GM21390 (cell line): Measurements from ENCODE around the gene USO1.
"Not testable (repeated sequence)": the region's sequence is repeated elsewhere in the genome, so short reads cannot be mapped to it uniquely, and the experiment has no call there.

Source experiments
- ATAC-seq: cut with Tn5 transposase; IDR thresholded peaks from one replicate; pipeline ENCODE4 v1.9.1; 2021; ENCODE audit not compliant: unreplicated experiment

Gene USO1

DNA sequence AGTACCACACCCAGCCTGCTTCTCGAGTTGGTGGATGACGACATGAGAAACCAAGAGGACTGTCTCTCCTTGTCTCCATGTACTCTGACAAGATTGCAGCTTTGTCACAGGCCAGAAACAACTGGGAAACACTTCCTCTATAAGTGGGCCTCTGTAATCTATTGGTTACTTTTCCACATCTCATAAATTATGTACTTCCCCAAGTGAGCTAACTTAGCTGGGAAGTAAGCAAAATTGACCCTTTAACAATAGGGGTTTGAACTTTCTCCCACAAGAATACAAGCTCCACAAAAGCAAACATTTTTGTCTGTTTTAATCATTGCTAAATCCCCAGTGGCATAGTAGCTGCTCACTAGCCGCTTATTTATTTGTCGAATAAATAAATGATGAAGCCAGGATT, 14.1 kb upstream of the USO1 start:
- ATAC-seq = no peak

DNA sequence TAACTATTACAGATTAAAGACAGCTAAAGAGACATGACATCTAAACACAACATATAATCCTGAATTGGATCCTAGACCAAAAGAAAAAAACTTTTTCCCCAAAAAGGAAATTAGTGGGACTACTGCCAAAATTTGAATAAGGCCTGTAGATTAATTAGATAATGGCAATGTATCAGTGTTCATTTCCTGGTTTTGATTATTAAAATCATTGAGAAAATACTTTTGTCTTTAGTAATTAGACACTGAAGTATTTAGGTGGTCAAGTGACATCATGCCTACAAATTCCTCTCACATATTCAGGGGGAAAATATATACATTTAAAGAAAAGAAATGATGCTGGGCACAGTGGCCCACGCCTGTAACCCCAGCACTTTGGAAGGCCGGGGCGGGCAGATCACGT, 10.4 kb upstream of the USO1 start:
- ATAC-seq = no peak

DNA sequence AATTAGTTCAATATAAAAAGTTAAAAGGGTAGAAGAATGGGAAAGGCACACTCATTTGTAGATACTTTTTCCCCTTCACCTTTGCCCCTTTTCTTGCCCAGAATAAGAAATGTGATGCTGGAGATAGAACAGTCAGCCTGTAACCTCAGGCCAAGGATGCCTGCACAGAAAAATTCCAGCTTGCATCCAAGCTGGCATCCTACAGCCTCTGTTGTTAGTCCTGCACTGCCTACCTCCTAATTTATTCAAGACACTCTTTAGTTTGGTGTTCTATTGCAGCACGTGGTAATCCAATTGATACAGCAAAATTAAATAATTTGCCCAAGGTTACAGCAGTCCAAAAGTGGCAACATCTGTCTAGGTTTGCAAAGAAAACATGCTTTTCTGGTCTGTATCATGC, 9.7 kb upstream of the USO1 start:
- ATAC-seq = no peak

DNA sequence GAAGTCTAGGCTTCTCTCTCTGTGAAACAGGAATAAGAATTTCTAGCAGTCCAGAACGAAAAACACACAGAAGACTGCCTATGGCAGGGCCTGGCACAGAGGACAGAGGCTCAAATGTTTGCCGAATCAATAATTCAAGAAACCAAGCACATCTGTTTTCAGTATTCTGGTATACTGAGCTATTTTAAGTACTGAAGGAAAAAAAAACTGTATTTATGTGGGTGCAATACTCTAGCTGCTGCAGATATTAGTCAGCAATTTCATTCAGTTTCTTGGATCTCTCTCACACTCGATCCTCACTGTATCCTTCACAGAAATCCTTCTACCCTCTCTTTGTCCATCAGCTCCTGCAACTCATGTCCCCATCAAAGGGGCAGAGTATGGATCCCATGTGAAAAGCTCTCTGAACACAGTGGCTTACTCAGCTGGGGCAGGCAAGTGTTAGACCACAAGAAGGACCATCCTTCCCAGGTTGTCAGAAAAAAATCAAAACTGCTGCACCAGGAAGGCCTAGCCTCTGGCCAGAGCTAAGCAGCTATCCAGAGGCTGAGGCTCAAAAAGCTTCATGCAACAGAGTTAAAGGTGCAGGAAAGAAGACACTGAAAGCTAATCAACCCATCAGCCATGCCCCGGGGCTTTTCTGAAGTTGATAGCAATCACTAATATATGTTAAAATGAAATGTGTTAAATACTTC, 9.1 kb upstream of the USO1 start:
- peak; percentile 63 for ATAC-seq

DNA sequence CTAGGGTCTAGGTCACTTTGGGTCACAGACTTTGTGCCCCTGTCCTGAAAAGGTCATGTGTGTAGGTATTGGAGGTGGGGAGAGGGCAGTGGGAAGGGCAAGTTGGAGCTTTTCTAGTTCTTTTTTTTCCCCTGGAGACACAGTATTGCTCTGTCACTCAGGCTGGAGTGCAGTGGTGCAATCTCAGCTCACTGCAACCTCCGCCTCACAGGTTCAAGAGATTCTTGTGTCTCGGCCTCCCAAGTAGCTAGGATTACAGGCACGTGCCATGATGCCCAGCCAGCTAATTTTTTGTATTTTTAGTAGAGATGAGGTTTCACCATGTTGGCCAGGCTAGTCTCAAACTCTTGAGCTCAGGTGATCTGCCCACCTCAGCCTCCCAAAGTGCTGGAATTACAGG, 8.3 kb upstream of the USO1 start:
- ATAC-seq = not testable (repeated sequence)

DNA sequence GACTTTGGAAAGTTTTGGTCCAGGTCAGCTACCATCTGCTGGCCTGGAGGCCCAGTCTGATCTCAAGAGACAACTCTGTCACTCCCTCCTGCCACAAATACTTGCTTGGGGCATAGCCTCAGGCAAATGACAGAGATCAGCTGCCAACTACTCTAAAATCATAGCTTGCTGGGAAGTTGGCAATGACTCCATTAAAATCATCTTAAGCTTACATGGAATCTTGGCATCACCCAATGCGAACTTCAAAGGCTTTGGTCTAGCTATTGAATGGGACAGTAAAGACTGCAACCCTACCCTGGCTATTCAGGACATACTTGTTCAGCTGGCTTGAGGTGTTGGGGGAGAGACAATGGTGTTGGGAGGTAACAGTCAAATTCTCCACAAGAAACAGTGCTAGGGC, 7.0 kb upstream of the USO1 start:
- ATAC-seq = no peak

DNA sequence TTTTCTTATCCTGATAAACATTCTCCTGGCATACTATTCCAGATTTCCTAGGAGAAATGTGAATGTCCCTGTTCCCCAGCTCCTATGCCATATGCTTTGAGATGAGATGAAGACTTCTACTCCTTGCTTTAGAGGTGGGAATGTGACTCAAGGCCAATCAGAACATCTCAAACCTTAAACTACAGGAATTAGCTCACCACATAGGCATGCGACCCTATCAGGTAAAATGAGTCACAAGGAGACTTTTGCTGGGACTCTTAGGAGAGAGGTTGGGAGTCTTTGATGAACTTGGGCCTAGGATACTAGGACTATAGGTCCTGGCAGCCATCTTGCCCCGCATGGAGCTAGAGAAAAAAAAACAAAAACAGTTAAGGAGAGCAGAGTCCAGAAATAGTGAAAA, 5.8 kb upstream of the USO1 start:
- no peak for ATAC-seq

DNA sequence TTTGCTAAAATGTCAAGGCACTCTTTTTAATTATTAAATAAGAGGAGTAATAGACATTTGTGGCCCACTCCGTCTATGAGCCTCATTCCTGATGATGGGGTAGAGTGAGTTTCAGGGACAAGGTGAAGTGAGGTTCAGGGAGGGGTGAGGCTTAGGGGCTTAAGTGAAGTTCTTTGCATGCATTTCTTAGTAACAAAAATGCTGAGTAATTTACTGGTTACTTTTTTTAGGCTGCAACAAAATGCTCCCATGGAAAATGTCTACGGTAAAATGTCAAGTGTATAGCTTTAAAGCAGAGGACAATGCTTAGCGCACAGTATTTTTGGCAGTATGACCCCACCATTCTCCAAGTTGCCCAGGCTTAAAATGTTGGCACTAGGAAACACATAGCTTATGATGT, 2.0 kb upstream of the USO1 start:
- no peak for ATAC-seq

DNA sequence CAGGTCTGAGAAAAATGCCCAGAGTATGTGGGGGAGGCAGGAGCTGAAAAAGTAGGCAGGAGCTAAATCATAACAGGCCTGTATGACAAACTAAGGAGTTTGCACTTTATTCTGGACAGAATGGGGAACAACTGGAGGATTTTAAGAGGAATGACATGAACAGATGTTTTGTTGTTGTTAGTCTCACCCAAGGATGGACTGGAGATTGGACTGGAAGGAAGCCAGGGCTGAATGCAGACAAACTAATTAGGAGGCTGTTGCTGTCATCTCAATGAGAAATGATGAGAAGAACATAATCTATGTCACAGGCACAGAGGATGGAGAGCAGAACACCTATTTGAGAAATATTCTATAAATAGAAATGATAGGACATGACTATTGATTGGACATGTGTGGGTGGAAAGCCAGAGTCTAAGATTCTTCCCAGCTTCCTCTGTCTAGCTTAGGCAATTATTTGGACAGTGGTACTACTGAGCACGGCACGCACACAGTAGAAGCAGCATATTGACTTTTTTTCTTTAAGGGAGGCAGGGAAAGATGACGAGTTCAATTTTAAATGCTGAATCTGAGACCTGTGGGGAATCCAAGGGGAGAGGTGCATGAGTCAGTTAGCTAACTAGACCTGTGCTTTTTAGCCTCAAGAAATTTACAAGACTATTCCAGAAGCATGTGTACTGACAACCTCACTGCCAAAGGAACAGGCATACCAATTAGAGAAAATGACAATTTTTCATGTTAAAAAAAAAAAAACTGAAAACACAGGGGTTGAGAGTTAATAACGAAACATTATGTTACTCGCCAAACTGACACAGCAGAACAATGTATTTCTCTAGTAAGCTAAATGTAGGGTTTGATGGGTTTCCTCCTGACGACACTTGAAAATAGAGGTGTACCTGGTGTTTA, 963 bp upstream of the USO1 start:
- ATAC-seq = no peak

DNA sequence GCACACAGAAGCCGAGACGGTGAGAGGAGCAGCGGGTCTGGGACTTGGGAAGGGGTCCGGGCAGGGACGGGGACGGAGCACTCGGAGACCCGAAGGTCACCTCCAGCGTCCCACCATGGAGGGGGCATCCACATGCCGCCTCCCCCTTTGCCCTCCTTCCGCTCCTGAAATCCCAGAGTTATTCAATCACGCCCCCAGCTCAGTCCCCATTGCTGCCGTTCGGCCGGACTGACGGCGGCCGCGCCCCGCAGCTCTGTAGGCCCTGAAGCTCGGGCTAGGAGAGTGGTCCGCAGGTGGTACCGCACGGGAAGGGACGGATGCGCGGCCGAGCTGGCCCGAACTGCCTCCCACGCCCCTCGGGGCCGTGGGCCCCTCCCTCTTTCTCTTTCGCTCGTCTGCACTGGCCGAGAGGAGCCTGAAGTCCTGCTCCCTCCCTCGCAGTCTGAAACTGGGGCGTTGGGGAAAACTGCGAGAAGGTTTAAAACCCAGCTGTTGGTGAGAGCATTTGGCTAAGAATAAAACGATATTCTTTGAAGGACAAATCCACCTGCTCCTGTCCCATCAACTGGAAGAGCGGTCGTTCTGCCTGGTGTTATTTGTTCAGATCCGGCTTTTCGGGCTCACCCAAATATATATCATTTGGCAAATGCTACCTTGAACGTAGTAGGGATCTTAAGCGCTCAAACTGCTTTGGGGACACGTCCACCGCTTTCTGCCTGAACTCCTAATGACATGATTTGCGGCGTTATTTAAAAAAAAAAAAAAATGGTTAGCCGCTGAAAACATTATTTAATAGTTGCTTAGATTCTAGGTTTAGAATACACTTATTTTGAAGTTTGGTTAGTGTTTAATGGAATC, 719 bp downstream of the USO1 start:
- peak; percentile 56 for ATAC-seq

DNA sequence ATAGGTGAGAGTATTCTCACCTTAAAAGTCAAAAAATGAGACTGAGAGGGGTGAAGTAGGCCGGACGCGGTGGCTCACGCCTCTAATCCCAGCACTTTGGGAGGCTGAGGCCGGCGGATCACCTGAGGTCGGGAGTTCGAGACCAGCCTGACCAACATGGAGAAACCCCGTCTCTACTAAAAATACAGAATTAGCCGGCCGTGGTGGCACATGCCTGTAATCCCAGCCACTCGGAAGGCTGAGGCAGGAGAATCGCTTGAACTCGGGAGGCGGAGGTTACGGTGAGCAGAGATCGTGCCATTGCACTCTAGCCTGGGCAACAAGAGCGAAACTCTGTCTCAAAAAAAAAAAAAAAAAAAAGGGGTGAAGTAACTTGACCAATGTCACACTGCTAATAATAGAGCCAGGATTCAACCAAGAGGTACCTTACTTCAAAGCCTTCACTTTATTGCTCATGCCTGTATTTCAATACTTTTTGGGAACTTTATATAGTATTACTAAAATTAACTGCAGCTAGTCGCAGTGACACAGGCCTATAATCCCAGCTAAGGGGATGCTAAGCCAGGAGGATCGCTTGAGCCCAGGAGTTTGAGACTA, 1.7 kb downstream of the USO1 start:
- not testable (repeated sequence) for ATAC-seq

DNA sequence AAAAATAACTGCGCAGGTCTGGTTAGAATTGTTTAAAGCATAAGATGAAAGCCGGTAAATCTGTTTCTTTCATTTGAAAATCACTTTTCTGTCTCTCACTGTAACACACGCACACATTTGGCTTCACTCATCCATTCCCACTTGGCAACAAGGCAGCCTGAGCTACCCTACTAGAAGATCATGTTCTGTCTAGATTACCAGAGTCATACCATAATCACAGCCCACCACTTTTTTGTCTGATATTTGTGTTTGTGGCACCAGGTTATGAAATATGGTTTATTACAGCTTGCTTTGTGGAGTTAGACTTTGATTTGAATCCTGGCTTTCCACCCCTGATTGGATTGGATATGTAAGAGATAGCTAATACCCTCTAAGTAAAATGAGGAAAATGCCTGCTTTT, 2.2 kb downstream of the USO1 start:
- ATAC-seq = no peak

DNA sequence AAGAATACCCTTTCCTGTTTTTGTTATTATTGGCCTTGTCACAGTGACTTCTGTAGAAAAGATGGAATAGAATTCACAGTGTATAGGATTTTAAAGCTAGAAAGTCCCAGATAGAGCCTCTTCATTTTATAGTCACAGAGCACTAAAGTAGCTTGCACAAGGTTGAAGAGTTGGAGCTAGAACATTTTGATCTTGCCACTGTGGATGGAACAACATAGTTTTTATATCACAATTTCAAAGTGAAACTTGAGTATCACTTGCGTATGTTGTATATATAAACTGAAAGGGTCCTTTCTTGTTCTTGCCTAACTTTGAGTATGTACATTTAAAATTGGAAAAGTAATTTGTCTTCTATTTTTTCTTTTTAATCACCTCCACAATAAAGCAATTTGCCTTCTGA, 2.7 kb downstream of the USO1 start:
- ATAC-seq = no peak

DNA sequence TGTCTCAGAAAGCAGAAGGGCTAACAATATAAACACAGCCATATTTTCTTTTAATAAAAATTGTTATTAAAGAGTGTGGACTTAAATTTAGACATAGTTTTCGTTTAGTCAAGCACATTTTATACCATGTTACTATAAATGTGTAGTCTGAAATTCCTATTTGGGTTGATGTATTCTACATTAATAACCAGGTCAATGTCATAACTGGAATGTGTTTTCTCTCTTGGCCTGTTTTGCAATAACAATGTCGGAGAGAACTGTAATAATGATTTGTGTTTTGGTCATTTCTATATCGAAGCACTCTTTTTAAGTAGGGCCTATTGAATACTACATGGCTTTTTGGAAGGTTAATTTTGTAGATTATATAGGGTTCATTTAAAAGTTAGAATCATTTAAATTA, 5.5 kb downstream of the USO1 start:
- ATAC-seq = no peak

DNA sequence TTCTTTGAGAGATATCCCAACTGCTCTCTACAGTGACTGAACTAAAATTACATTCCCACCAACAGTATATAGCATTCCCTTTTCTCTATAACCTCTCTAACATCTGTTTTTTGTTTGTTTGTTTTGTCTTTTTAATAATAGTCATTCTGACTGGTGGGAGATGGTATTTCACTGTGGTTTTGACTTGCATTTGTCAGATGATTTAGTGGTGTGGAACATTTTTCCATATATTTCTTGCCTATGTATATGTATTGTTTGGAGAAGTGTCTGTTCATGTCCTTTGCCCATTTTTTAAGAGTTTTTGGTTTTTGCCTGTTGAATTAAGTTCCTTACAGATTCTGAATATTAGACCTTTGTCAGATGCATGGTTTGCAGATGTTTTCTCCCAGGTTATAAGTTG, 9.0 kb downstream of the USO1 start:
- no peak for ATAC-seq

DNA sequence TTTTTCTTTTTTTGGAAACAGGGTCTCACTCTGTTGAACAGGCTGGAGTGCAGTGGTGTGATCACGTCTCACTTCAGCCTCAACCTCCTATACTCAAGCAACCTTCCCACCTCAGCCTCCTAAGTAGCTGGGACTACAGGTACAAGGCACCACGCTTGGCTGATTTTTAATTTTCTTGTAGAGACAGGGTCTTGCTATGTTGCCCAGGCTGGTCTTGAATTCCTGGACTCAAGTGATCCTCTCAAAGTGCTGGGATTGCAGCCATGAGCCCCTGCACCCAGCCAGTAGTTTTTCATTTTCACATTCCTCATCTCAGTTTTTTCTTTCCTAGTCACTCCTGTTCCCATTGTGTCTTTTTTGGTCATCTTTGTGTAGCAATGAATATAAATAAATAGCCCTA, 11.1 kb downstream of the USO1 start:
- ATAC-seq = no peak

DNA sequence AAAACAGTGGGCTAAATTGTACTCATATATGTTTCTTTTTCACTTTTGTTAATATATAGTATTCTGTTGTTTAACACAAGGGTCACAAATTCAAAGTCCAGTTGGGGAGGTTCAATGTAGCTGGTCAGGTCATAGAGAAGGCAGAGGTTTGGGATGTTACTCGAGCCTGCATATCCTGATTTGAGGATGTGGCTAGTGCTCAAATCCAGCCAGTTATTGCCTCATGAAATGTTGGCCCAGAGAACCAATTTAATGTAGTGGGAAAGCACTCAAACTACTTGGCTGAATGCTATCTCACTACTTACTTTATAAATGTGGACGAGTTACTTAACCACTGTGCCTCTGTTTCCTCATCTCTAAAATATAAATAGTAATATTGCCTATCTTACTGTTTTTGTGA, 12.5 kb downstream of the USO1 start:
- ATAC-seq = no peak

DNA sequence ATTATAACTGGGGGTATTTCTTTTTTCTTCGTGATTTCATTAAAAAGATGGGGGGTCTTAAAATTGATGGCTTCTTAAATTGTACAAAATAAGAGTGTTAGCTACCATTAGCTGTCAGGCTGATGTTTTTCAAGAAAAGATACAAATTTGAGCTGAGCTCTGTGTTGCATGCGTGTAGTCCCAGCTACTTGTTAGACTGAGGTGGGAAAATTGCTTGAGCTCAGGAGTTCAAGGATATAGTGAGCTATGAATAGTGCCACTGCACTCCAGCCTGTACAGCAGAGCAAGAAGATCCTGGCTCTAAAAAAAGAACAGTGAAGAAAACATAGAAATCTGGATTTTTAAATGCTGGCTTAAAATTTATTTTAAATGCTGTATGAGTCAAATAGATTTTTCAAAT, 13.0 kb downstream of the USO1 start:
- ATAC-seq = no peak

DNA sequence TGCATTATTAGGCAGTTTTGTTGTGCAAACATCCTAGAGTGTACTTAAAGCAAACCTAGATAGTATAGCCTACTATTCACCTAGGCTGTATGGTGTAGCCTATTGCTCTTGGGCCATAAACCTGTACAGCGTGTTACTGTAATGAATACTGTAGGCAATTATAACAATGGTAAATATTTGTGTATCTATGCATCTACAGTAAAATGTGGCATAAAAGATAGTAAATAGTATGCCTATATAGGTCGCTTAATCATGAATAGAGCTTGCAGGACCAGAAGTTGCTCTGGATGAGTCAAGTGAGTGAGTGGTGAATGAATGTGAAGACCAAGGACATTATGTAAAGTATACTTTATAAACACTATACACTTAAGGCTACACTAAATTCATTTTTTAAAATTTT, 16.6 kb downstream of the USO1 start:
- ATAC-seq = no peak

DNA sequence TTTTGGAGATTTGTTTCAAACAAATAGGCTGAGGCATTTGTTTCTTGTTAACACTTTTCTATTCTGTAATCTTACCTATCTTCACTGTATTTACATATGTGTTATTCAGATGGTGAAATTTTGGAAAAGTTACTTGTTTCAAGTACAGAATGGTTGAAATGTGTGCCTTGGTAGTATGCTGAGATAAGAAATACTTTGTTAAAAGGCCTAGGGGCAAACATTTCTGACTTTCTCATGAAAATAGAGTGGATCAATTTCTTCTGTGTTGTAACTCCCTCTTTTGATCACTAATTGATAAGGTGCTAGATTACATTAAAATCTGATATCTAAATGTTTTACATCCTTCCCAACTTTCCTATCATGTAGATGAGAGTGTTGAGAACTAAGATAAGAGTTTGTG, 18.1 kb downstream of the USO1 start:
- ATAC-seq = no peak

DNA sequence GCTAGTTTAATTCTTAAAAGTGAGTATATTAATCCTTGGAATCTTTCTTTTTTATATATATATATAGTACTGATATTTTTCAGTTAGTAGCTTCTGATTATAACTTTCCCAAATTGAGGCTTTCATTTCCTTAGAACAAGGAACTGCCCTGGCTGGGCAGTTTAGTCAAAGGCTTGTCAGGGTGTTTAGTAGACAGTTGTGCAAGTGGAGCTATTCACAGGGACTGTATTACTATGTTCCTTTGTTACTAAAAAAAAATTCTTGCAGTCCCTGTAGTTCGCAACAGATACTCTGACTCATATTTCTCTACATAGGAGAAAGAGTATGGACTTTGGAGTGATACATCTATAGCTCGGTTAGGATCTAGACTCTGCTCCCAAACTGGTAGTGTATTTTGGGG, 20.8 kb downstream of the USO1 start:
- ATAC-seq = no peak
